ENCODE data around the gene PDE6A. TPM values are rescaled to one million over a fixed set of nuclear protein-coding genes. Genes with fewer than 3 reads are reported as not detected.

The PDE6A gene
- total and polyA plus RNA-seq, 9 of the 15 experiments (the other 6 are each of a cell fraction or from before 2014, with no cell fraction given): 0.01 to 0.04 (median 0.01) TPM; not detected in 6

- H3K4me1 ChIP-seq (replicated peaks in 1 of 2; ENCODE audit: control insufficient read depth in 2 of 2, insufficient read depth in 2 of 2, low read length in 2 of 2): peaks cover 4 to 7% of the 10 kb centered on the region in 2 experiments; a peak in 3 of 5 replicates
- no peak overlapping the region for H2AFZ ChIP-seq (ENCODE audit: low read depth, low read length)
- H3K4me3 ChIP-seq: no peak overlapping the region
- H3K9me3 ChIP-seq (replicated peaks; ENCODE audit: control insufficient read depth, insufficient read depth, low read depth, low read length): no peaks in the 10 kb centered on the region
- no peak overlapping the region for H3K9ac ChIP-seq (ENCODE audit: insufficient read depth in 1 of 2, low read depth in 2 of 2, low read length in 2 of 2)
- ATAC-seq (peak; percentile 83), DNase-seq (ENCODE audit: extremely low read depth in 1 of 4, low spot score in 3 of 4) (peak in 1 of 4 experiments; percentile 32), FAIRE-seq (no peak)
- H3K27ac ChIP-seq (ENCODE audit: extremely low read depth, low read depth, low read length): no peak overlapping the region
- no peaks in the 10 kb centered on the region for H3K79me2 ChIP-seq (ENCODE audit: control insufficient read depth, insufficient read depth, low read length)
- in situ Hi-C loops (cut with MboI): no loop called here
- H3K4me2 ChIP-seq (ENCODE audit: insufficient read depth, low read length): no peak overlapping the region
- no peaks in the 10 kb centered on the region for H3K27me3 ChIP-seq (ENCODE audit: control insufficient read depth in 2 of 2, insufficient read depth in 2 of 2, low read length in 2 of 2)
- 14% methylated on average over 2 of the region's 4 CpGs for WGBS (ENCODE audit: insufficient coverage, low coverage, missing lambda C conversion rate)
- CTCF ChIA-PET (ENCODE audit: low intra/inter-chr PET ratio): interaction anchor here (0.8 to 1.2 kb wide), 3 partner anchors 58 to 88 kb away, joined by 3 read pairs; partner anchors contain the start of gene SLC26A2
- BruUV-seq (replicated peaks): no TSS peak
- POLR2A ChIA-PET: interaction anchor here (0.6 to 1.3 kb wide), 3 partner anchors 36 to 81 kb away, joined by 3 to 4 read pairs (median 3); no protein-coding TSS in a partner anchor
- H4K20me1 ChIP-seq (replicated peaks; ENCODE audit: control insufficient read depth, insufficient read depth, low read length): no peaks in the 10 kb centered on the region
- intact Hi-C loops (cut with micrococcal nuclease): loop anchor here (1.0 to 5.0 kb wide), 3 partner anchors 57 to 88 kb away; no protein-coding TSS in a partner anchor
- H3K36me3 ChIP-seq (ENCODE audit: control insufficient read depth, insufficient read depth, low read length): no peaks in the 10 kb centered on the region
- H3K9me1 ChIP-seq (ENCODE audit: control insufficient read depth, insufficient read depth, low read length): no peaks in the 10 kb centered on the region
- TF ChIP-seq, protein P1, sequence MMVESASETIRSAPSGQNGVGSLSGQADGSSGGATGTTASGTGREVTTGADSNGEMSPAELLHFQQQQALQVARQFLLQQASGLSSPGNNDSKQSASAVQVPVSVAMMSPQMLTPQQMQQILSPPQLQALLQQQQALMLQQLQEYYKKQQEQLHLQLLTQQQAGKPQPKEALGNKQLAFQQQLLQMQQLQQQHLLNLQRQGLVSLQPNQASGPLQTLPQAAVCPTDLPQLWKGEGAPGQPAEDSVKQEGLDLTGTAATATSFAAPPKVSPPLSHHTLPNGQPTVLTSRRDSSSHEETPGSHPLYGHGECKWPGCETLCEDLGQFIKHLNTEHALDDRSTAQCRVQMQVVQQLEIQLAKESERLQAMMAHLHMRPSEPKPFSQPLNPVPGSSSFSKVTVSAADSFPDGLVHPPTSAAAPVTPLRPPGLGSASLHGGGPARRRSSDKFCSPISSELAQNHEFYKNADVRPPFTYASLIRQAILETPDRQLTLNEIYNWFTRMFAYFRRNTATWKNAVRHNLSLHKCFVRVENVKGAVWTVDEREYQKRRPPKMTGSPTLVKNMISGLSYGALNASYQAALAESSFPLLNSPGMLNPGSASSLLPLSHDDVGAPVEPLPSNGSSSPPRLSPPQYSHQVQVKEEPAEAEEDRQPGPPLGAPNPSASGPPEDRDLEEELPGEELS (CRISPR knock-in tag; IDR thresholded peaks at IDR 0.05; ENCODE audit: borderline replicate concordance): no peak
- TF ChIP-seq CTBP1 (IDR thresholded peaks at IDR 0.05; ENCODE audit: borderline replicate concordance) (no peak), ETV1 (tag; conservative IDR thresholded peaks at IDR 0.05; ENCODE audit: low read depth) (no peak), THAP7 (CRISPR knock-in tag; IDR thresholded peaks at IDR 0.05) (no peak), GMEB1 (CRISPR knock-in tag; IDR thresholded peaks at IDR 0.05) (no peak), RAD21 (CRISPR knock-in tag; conservative IDR thresholded peaks at IDR 0.05 in 1 of 2, IDR thresholded peaks at IDR 0.05 in 1 of 2) (peak; percentile 41 to 67), KAT2B (IDR thresholded peaks at IDR 0.05; ENCODE audit: low read depth, low read length) (no peak), SP2 (IDR thresholded peaks at IDR 0.05; ENCODE audit: extremely low read depth, low read depth, low read length, poor library complexity, severe bottlenecking) (no peak), ARID2 (IDR thresholded peaks at IDR 0.05) (peak; percentile 51; the same call in 1 of the 2 replicates), LARP7 (IDR thresholded peaks at IDR 0.05) (no peak), MEIS2 (IDR thresholded peaks at IDR 0.05; ENCODE audit: partially characterized antibody) (no peak), SMC3 (conservative IDR thresholded peaks at IDR 0.05; ENCODE audit: insufficient read depth, low read depth, low read length) (peak; percentile 38; the same call in 1 of the 2 replicates)
- TF ChIP-seq, protein P2, sequence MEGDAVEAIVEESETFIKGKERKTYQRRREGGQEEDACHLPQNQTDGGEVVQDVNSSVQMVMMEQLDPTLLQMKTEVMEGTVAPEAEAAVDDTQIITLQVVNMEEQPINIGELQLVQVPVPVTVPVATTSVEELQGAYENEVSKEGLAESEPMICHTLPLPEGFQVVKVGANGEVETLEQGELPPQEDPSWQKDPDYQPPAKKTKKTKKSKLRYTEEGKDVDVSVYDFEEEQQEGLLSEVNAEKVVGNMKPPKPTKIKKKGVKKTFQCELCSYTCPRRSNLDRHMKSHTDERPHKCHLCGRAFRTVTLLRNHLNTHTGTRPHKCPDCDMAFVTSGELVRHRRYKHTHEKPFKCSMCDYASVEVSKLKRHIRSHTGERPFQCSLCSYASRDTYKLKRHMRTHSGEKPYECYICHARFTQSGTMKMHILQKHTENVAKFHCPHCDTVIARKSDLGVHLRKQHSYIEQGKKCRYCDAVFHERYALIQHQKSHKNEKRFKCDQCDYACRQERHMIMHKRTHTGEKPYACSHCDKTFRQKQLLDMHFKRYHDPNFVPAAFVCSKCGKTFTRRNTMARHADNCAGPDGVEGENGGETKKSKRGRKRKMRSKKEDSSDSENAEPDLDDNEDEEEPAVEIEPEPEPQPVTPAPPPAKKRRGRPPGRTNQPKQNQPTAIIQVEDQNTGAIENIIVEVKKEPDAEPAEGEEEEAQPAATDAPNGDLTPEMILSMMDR (IDR thresholded peaks at IDR 0.05 in 2 of 3, conservative IDR thresholded peaks at IDR 0.05 in 1 of 3; ENCODE audit: insufficient read depth in 2 of 3, low read depth in 1 of 3, low read length in 3 of 3): peak; percentile 29 to 55 (median 47); a peak in 5 of 6 replicates
Observed at GRCh38 chr5:149902177-149902576, 42.4 kb downstream of the PDE6A start.
